B cell (primary cell): ENCODE results near the gene IL18R1. TPM values are rescaled to one million over a fixed set of nuclear protein-coding genes. Genes with fewer than 3 reads are reported as not detected.

ENCODE experiments used
- ATAC-seq: fragments of 200-7000 bp; cut with Tn5 transposase; one replicate; pipeline ENCODE4 v1.10.0; 2021; ENCODE audit warnings: low read depth, mild to moderate bottlenecking, moderate number of reproducible peaks, moderate library complexity
- CTCF ChIA-PET: fragments of 350-600 bp; sonication (Branson Sonifier 250); formaldehyde crosslinking; loops from one replicate; lab custom pipeline; 2021; ENCODE audit warnings: antibody characterized with exemption, inconsistent platforms; lab: Charles Lee
- POLR2A ChIA-PET: fragments of 350-600 bp; sonication (Branson Sonifier 250); formaldehyde crosslinking; loops from one replicate; lab custom pipeline; 2021; ENCODE audit warnings: antibody characterized with exemption; lab: Charles Lee
- DNase-seq: peaks from one replicate; pipeline ENCODE4 v3.0.0; 2013
- H2AFZ ChIP-seq: 2 replicates; pipeline ENCODE4 v1.6.1; 2012; ENCODE audit warnings: mild to moderate bottlenecking, low read depth, low read length; ENCODE audit not compliant: insufficient read depth, poor library complexity, severe bottlenecking
- H3K27ac ChIP-seq, 2 donors: 1 replicate in 1 of 2; 2 replicates in 1 of 2; pipeline ENCODE4 v1.5.1; 2012 to 2013; ENCODE audit warnings: low read length in 2 of 2, mild to moderate bottlenecking in 2 of 2, moderate library complexity in 1 of 2
- H3K27me3 ChIP-seq, 4 experiments: fragments of 200-600 bp in 1 of 4; sonication (generic) in 1 of 4; replicated peaks in 1 of 4; 1 replicate in 2 of 4; 2 replicates in 2 of 4; pipeline versions ENCODE4 v1.6.1 to v1.7.0; 2013 to 2016; ENCODE audit warnings: low read length in 3 of 4, mild to moderate bottlenecking in 2 of 4, mixed read lengths in 1 of 4, moderate library complexity in 1 of 4; ENCODE audit not compliant: insufficient read depth in 4 of 4, control insufficient read depth in 3 of 4; ENCODE audit errors: control extremely low read depth in 1 of 4
- H3K36me3 ChIP-seq, 2 experiments: replicated peaks in 1 of 2; 1 replicate in 1 of 2; 2 replicates in 1 of 2; pipeline versions ENCODE4 v1.6.1 to v1.7.1; 2013; ENCODE audit warnings: low read length in 1 of 2; ENCODE audit not compliant: insufficient read depth in 2 of 2, control insufficient read depth in 1 of 2; ENCODE audit errors: control extremely low read depth in 1 of 2, extremely low read depth in 1 of 2
- H3K4me1 ChIP-seq, 2 donors: fragments of 200-600 bp in 1 of 2; sonication (generic) in 1 of 2; 1 replicate in 1 of 2; 2 replicates in 1 of 2; pipeline versions ENCODE4 v1.5.1 to v1.6.1; 2013 to 2017; ENCODE audit warnings: low read length in 2 of 2; ENCODE audit not compliant: control insufficient read depth in 2 of 2, insufficient read depth in 2 of 2
- H3K4me2 ChIP-seq: replicated peaks from 2 replicates; pipeline ENCODE3; 2012; ENCODE audit warnings: mild to moderate bottlenecking, low read depth, low read length; ENCODE audit not compliant: poor library complexity, severe bottlenecking
- H3K4me3 ChIP-seq, 5 experiments: fragments of 200-600 bp in 1 of 5; sonication (generic) in 1 of 5; 1 replicate in 3 of 5; 2 replicates in 2 of 5; pipeline versions ENCODE4 v1.5.1 to v1.7.0; 2011 to 2016; ENCODE audit warnings: low read length in 4 of 5, mild to moderate bottlenecking in 4 of 5, low read depth in 2 of 5, control low read depth in 1 of 5, moderate library complexity in 1 of 5; ENCODE audit not compliant: insufficient read depth in 1 of 5; ENCODE audit errors: control extremely low read depth in 1 of 5, extremely low read depth in 1 of 5
- H3K79me2 ChIP-seq: fragments of 200-600 bp; sonication (generic); one replicate; pipeline ENCODE4 v1.6.0; 2016; ENCODE audit warnings: low read length; ENCODE audit not compliant: control insufficient read depth, insufficient read depth
- H3K9ac ChIP-seq: fragments of 200-600 bp; sonication (generic); 2 replicates; pipeline ENCODE4 v1.6.1; 2017; ENCODE audit warnings: mild to moderate bottlenecking, low read length, moderate library complexity
- H3K9me3 ChIP-seq, 3 donors: one replicate each; pipeline versions ENCODE4 v1.6.1 to v1.7.1; 2013; ENCODE audit warnings: low read length in 2 of 3; ENCODE audit not compliant: control insufficient read depth in 2 of 3, insufficient read depth in 1 of 3; ENCODE audit errors: control extremely low read depth in 1 of 3
- H4K20me1 ChIP-seq: 2 replicates; pipeline ENCODE4 v1.6.0; 2012; ENCODE audit warnings: mild to moderate bottlenecking, low read length; ENCODE audit not compliant: insufficient read depth, control insufficient read depth, poor library complexity, severe bottlenecking
- H3K27ac Mint-ChIP-seq: one replicate; pipeline ENCODE4 v1.8.0; 2021; ENCODE audit warnings: mixed read lengths
- H3K27me3 Mint-ChIP-seq: one replicate; pipeline ENCODE4 v1.8.0; 2021; ENCODE audit warnings: mixed read lengths
- H3K4me1 Mint-ChIP-seq: one replicate; pipeline ENCODE4 v1.8.0; 2021; ENCODE audit warnings: mixed read lengths
- H3K4me3 Mint-ChIP-seq: one replicate; pipeline ENCODE4 v1.8.0; 2021; ENCODE audit warnings: mixed read lengths
- H3K9me3 Mint-ChIP-seq: one replicate; pipeline ENCODE4 v1.8.0; 2022; ENCODE audit warnings: mixed read lengths; ENCODE audit not compliant: insufficient read depth
- EZH2 ChIP-seq: IDR thresholded peaks from 2 replicates; pipeline ENCODE4 v1.6.1; 2012; ENCODE audit warnings: borderline replicate concordance, low read depth, mild to moderate bottlenecking, moderate library complexity, low read length; ENCODE audit not compliant: insufficient read depth, poor library complexity, severe bottlenecking
- WGBS: methylation state at CpG from one replicate; pipeline ENCODE4 v1.1.5; 2013; ENCODE audit warnings: missing lambda C conversion rate; ENCODE audit not compliant: insufficient coverage; 5-methylcytosine and 5-hydroxymethylcytosine counted together
- intact Hi-C: fragments of 100-400 bp; cut with micrococcal nuclease; formaldehyde crosslinking; loops from one replicate; pipeline ENCODE4 v1.10.0; 2022
- polyA plus RNA-seq: library from polyadenylated mRNA; depleted of rRNA; stranded (reverse); fragments of >200 nt; gene quantifications from 2 replicates; pipeline ENCODE4 v1.2.3, GENCODE V29; 2012
- total RNA-seq, 2 donors: library from RNA; stranded (reverse); fragments of 120-200 nt in 1 of 2; gene quantifications; 1 replicate in 1 of 2; 2 replicates in 1 of 2; pipeline versions ENCODE4 v1.2.3 to v1.2.4, GENCODE V29; 2013 to 2022
- TF ChIP-seq, protein P1 (sequence below): fragments of 200-600 bp; IDR thresholded peaks from one replicate; pipeline ENCODE4 v1.8.0; 2022; ENCODE audit warnings: antibody characterized with exemption, mild to moderate bottlenecking

Gene IL18R1
- total and polyA plus RNA-seq, 2 donors (not counting 1 experiment from before 2014, with no cell fraction given): 1.1 TPM

DNA sequence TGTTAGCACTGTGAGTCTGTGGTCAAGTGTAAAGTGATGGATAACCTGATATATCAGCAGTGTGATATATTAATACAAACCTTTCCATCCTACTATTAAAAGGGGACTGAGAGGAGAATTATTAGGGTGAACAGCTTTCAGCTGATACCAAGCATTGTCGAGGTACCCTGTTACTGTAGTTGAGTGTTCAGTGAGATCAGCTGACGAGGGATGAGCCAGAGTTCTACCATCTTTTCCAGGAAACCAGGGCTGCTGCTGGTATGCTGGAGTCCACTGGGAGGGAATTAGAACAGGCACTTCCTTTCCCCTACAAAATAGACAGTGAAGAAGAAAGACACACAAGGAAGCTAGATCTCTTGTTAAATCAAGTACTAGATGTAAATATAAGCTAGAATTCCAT is 67.8 kb downstream of the IL18R1 start:
- intact Hi-C loops: loop anchor here (5.0 kb wide), 1 partner anchor 66 kb away; the partner anchor contains the start of gene IL18R1
- H3K27me3 ChIP-seq: no peaks in the 10 kb centered on the region
- no CpG with 5 or more reads among the region's 2 CpGs for WGBS
- no peak overlapping the region for H2AFZ ChIP-seq
- Mint-ChIP-seq H3K4me1 (peaks cover 39% of the 10 kb centered on the region), H3K4me3 (no peak overlapping the region), H3K9me3 (no peaks in the 10 kb centered on the region), H3K27ac (no peak overlapping the region), H3K27me3 (no peaks in the 10 kb centered on the region)
- no peak overlapping the region for H3K27ac ChIP-seq
- H3K4me2 ChIP-seq: no peak overlapping the region
- H4K20me1 ChIP-seq: no peaks in the 10 kb centered on the region
- H3K9me3 ChIP-seq: no peaks in the 10 kb centered on the region
- no peaks in the 10 kb centered on the region for H3K79me2 ChIP-seq
- POLR2A ChIA-PET: no interaction called here
- peak overlapping the region in 1 of 5 experiments; percentile 11 for H3K4me3 ChIP-seq
- CTCF ChIA-PET: interaction anchor here (1.5 kb wide), 1 partner anchor 20 kb away, joined by 5 read pairs; no protein-coding TSS in a partner anchor
- DNase-seq: no peak
- TF ChIP-seq, protein P1, sequence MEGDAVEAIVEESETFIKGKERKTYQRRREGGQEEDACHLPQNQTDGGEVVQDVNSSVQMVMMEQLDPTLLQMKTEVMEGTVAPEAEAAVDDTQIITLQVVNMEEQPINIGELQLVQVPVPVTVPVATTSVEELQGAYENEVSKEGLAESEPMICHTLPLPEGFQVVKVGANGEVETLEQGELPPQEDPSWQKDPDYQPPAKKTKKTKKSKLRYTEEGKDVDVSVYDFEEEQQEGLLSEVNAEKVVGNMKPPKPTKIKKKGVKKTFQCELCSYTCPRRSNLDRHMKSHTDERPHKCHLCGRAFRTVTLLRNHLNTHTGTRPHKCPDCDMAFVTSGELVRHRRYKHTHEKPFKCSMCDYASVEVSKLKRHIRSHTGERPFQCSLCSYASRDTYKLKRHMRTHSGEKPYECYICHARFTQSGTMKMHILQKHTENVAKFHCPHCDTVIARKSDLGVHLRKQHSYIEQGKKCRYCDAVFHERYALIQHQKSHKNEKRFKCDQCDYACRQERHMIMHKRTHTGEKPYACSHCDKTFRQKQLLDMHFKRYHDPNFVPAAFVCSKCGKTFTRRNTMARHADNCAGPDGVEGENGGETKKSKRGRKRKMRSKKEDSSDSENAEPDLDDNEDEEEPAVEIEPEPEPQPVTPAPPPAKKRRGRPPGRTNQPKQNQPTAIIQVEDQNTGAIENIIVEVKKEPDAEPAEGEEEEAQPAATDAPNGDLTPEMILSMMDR: no peak
- TF ChIP-seq EZH2: no peak
- H3K36me3 ChIP-seq: no peaks in the 10 kb centered on the region
- no peak overlapping the region for H3K9ac ChIP-seq
- ATAC-seq: no peak
- H3K4me1 ChIP-seq: peaks cover 35 to 42% of the 10 kb centered on the region in 2 donors

DNA sequence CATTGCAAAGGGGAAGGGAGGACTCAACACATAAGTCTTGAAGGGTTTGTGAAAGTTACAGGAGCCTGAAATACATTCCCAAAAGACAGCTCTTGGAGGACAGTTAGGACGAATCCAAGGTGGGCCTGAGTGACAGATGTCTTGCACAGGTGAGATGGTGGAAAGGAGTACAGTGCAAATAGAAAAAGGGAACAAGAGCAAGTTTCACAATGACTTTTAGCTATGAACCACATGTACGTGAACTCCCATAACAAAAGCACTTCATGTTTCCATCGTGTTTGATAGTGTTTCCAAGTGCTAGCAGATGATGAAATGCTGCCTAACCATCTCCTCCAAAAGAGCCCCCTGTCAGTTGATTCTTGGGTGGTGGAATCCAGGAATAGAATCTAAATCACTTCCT is 69.2 kb downstream of the IL18R1 start:
- Histone ChIP-seq H3K9ac (no peak overlapping the region), H3K27me3 (no peaks in the 10 kb centered on the region), H3K79me2 (no peaks in the 10 kb centered on the region), H3K4me2 (peak overlapping the region; percentile 31), H4K20me1 (no peaks in the 10 kb centered on the region), H3K4me3 (peak overlapping the region in 1 of 5 experiments; percentile 31), H3K36me3 (no peaks in the 10 kb centered on the region), H3K9me3 (no peaks in the 10 kb centered on the region), H3K4me1 (peaks cover 24 to 34% of the 10 kb centered on the region in 2 donors), H2AFZ (peak overlapping the region; percentile 31), H3K27ac (no peak overlapping the region)
- H3K4me3 Mint-ChIP-seq: peak overlapping the region; percentile 3
- POLR2A ChIA-PET: no interaction called here
- H3K27me3 Mint-ChIP-seq: no peaks in the 10 kb centered on the region
- no peaks in the 10 kb centered on the region for H3K9me3 Mint-ChIP-seq
- peak; percentile 84 for ATAC-seq
- TF ChIP-seq, protein P1: no peak
- no peak for TF ChIP-seq EZH2
- peaks cover 31% of the 10 kb centered on the region for H3K4me1 Mint-ChIP-seq
- peak overlapping the region; percentile 60 for H3K27ac Mint-ChIP-seq
- CTCF ChIA-PET: interaction anchor here (1.0 to 1.5 kb wide), 5 partner anchors 15 to 184 kb away, joined by 3 to 5 read pairs (median 3); partner anchors contain the start of gene SLC9A4
- DNase-seq: peak; percentile 61
- intact Hi-C loops: loop anchor here (5.0 kb wide), 1 partner anchor 67 kb away; the partner anchor contains the start of gene IL18R1
- WGBS: no CpG with 5 or more reads among the region's 3 CpGs
